Left lung (tissue), 10 donors: ENCODE measurements around the gene CFAP45. TPM values are rescaled to one million over a fixed set of nuclear protein-coding genes. Genes with fewer than 3 reads are reported as not detected.

Experiments used
- ATAC-seq: fragments of 200-7000 bp; cut with Tn5 transposase; one replicate; pipeline ENCODE4 v1.9.1; 2020; ENCODE audit warnings: moderate library complexity
- DNase-seq, 4 donors: peaks; one replicate each; pipeline ENCODE4 v3.0.0-alpha.2; 2013 to 2020
- H3K27ac ChIP-seq, 2 donors: fragments of 200-600 bp; sonication (generic) in 1 of 2; one replicate each; pipeline versions ENCODE4 v1.5.0 to v1.8.0; 2020 to 2021
- H3K27me3 ChIP-seq, 2 donors: fragments of 200-600 bp; sonication (generic) in 1 of 2; one replicate each; pipeline versions ENCODE4 v1.5.0 to v1.8.0; 2020 to 2021
- H3K36me3 ChIP-seq, 2 donors: fragments of 200-600 bp; sonication (generic) in 1 of 2; one replicate each; pipeline versions ENCODE4 v1.5.0 to v1.8.0; 2020 to 2021
- H3K4me1 ChIP-seq, 2 donors: fragments of 200-600 bp; one replicate each; pipeline ENCODE4 v1.8.0; 2021
- H3K4me3 ChIP-seq, 2 donors: fragments of 200-600 bp; sonication (generic) in 1 of 2; one replicate each; pipeline versions ENCODE4 v1.5.0 to v1.8.0; 2020 to 2021; ENCODE audit warnings: mild to moderate bottlenecking in 1 of 2
- H3K9me3 ChIP-seq, 2 donors: fragments of 200-600 bp; sonication (generic) in 1 of 2; one replicate each; pipeline versions ENCODE4 v1.5.0 to v1.8.0; 2020 to 2021
- intact Hi-C, 2 donors: fragments of 100-400 bp; cut with DNase I; formaldehyde crosslinking; loops; one replicate each; pipeline versions ENCODE4 v1.11.2 to v1.14.2; 2022
- polyA plus RNA-seq, 6 donors: library from polyadenylated mRNA; unstranded; fragments of 120-200 nt; gene quantifications; one replicate each; pipeline ENCODE4 v1.2.1, GENCODE V29; 2013; ENCODE audit not compliant: insufficient read length in 6 of 6
- total RNA-seq, 2 donors: library from RNA; stranded (reverse); fragmentation: NEBNext Ultra II Directional; extraction: Animal tissue kit (Norgen Biotek cat#: 25700); gene quantifications; one replicate each; pipeline ENCODE4 v1.2.1, GENCODE V29; 2021
- TF ChIP-seq, protein P1 (sequence below), 2 donors: fragments of 200-600 bp; sonication (generic) in 1 of 2; IDR thresholded peaks; one replicate each; pipeline versions ENCODE4 v1.5.0 to v1.8.0; 2021; ENCODE audit warnings: antibody characterized with exemption in 2 of 2
- donor health status: DM: no; HTN: yes; CAD: no.
- donor health status: DM: no; HTN: no; CAD: no.

CFAP45 gene
- total and polyA plus RNA-seq, 8 donors, result 1.1 to 12.4 (median 6.4) TPM

DNA sequence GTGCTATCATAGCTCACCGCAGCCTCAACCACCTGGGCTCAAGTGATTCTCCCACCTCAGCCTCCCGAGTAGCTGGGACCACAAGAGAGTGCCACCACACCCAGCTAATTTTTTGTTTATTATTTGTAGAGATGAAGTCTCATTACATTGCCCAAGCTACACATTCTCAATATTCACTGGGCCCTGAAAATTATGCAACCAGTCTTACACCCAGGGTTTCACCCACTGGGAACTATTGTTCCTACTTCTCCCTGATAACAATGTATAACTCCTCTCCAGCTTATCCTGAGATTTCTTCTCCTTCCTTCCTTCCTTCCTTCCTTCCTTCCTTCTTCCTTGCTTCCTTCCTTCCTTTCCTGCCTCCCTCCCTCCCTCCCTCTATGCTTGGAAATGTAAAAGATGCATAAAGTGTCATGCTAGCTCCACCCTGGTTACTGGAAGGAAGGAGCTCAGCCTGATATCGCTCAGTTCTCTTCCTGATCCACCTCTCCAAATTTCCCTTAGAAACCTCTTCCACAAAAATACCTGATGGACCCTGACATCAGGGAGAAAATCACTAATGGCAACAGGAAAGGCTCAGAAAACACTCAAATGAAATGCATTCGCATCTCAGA lies 26.3 kb downstream of the CFAP45 start:
- no peaks in the 10 kb centered on the region for H3K9me3 ChIP-seq
- H3K27me3 ChIP-seq, result no peaks in the 10 kb centered on the region
- intact Hi-C loops, result no loop called here
- H3K4me3 ChIP-seq, result no peak overlapping the region
- DNase-seq (no peak), ATAC-seq (no peak)
- TF ChIP-seq, protein P1, sequence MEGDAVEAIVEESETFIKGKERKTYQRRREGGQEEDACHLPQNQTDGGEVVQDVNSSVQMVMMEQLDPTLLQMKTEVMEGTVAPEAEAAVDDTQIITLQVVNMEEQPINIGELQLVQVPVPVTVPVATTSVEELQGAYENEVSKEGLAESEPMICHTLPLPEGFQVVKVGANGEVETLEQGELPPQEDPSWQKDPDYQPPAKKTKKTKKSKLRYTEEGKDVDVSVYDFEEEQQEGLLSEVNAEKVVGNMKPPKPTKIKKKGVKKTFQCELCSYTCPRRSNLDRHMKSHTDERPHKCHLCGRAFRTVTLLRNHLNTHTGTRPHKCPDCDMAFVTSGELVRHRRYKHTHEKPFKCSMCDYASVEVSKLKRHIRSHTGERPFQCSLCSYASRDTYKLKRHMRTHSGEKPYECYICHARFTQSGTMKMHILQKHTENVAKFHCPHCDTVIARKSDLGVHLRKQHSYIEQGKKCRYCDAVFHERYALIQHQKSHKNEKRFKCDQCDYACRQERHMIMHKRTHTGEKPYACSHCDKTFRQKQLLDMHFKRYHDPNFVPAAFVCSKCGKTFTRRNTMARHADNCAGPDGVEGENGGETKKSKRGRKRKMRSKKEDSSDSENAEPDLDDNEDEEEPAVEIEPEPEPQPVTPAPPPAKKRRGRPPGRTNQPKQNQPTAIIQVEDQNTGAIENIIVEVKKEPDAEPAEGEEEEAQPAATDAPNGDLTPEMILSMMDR (IDR thresholded peaks at IDR 0.05), result no peak
- no peaks in the 10 kb centered on the region for H3K4me1 ChIP-seq
- H3K27ac ChIP-seq, result no peak overlapping the region
- no peaks in the 10 kb centered on the region for H3K36me3 ChIP-seq

DNA sequence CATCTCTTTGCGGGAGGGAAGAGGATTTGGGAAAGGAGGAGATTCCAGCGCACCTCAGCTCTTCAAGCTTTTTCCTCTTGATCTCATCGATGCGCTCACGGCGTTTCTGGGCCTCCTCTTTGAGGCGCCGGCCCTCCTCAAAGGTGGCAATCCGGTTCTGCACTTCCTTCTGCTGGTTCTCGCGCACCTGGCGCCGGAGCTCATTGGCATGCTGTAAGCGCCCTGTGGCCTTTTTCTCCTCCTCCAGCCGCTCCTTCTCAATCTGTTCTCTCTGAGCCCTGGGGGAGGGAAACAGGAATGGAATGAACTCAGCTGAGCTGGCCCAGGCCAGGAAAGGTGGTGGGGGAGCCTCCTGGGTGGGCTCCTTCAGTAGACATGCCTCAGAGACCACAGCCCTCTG lies 27.1 kb downstream of the CFAP45 start:
- intact Hi-C loops, result no loop called here
- Histone ChIP-seq H3K4me3 (no peak overlapping the region), H3K27me3 (no peaks in the 10 kb centered on the region), H3K36me3 (no peaks in the 10 kb centered on the region), H3K4me1 (no peaks in the 10 kb centered on the region), H3K27ac (no peak overlapping the region), H3K9me3 (no peaks in the 10 kb centered on the region)
- DNase-seq (no peak), ATAC-seq (no peak)
- TF ChIP-seq, protein P1 (IDR thresholded peaks at IDR 0.05), result no peak

DNA sequence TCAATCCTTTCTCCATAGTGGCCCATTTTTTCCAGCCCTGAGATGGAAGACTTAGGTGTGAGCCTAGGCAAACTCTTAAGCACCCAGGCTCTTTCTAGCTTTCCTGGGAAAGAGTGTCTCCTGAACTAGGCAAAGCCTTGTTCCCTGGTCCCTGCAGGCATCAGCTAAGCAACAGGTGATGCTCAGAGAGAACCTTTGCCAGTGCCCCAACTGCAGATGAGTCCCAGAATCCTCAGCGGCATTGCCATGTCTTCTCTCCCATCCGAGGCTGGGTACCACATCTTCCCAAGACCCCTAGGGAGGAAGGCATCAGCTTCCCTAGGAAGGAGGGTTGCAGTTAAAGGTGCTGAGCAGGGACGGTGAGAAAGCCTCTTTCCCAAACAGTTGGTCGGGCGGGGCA lies 29.3 kb downstream of the CFAP45 start:
- DNase-seq, result no peak
- TF ChIP-seq, protein P1 (IDR thresholded peaks at IDR 0.05), result no peak
- intact Hi-C loops, result no loop called here

DNA sequence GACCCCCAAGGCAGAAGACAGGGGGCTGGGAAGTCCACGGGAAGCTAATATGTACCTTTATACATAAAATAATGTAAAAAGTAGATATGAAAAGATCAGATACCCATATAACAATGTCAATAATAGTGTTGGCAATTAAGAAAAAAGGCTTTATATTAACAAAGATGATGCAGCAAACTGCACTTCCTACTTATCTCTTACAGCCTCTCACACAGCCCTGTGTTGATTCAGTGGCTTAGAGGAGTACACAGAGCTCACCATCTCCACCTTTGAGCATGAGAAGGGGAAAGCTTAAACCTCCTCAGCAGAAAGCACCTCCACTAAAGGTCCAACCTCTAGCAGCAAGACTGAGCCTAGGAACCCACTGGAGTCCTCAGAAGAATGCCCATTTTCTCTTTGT lies 30.4 kb downstream of the CFAP45 start:
- no peaks in the 10 kb centered on the region for H3K36me3 ChIP-seq
- no peak overlapping the region for H3K4me3 ChIP-seq
- H3K27ac ChIP-seq, result no peak overlapping the region
- H3K27me3 ChIP-seq, result no peaks in the 10 kb centered on the region
- no peak for DNase-seq
- intact Hi-C loops, result no loop called here
- no peak for ATAC-seq
- no peaks in the 10 kb centered on the region for H3K4me1 ChIP-seq
- no peaks in the 10 kb centered on the region for H3K9me3 ChIP-seq
- TF ChIP-seq, protein P1 (IDR thresholded peaks at IDR 0.05), result no peak

More for the DNA sequence above, 29.3 kb downstream of the CFAP45 start:
- no peak overlapping the region for H3K4me3 ChIP-seq
- no peaks in the 10 kb centered on the region for H3K9me3 ChIP-seq
- ATAC-seq, result no peak
- H3K4me1 ChIP-seq, result no peaks in the 10 kb centered on the region
- no peaks in the 10 kb centered on the region for H3K36me3 ChIP-seq
- H3K27ac ChIP-seq, result no peak overlapping the region
- no peaks in the 10 kb centered on the region for H3K27me3 ChIP-seq

GRCh38 chr1:159869173-159869572 lies 30.8 kb downstream of the CFAP45 start:
- ATAC-seq (no peak), DNase-seq (no peak)
- TF ChIP-seq, protein P1 (IDR thresholded peaks at IDR 0.05), result no peak
- H3K9me3 ChIP-seq, result no peaks in the 10 kb centered on the region
- H3K4me3 ChIP-seq, result no peak overlapping the region
- no peaks in the 10 kb centered on the region for H3K4me1 ChIP-seq
- no peaks in the 10 kb centered on the region for H3K27me3 ChIP-seq
- no peaks in the 10 kb centered on the region for H3K36me3 ChIP-seq
- intact Hi-C loops, result no loop called here
- H3K27ac ChIP-seq, result no peak overlapping the region
